ENCODE data around the gene CATSPER1. TPM values are rescaled to one million over a fixed set of nuclear protein-coding genes. Genes with fewer than 3 reads are reported as not detected.

The CATSPER1 gene
- 0.34 TPM in 1 of 2 replicates, not detected in the other for total RNA-seq

GRCh38 chr11:66026017-66026529 is at the start of gene CATSPER1:
TSS of gene CATSPER1 (minus strand) at chr11:66026479. CDS start at chr11:66026379, 100 bp downstream.
- DNase-seq = no peak

GRCh38 chr11:66075273-66075672 is 49.0 kb upstream of the CATSPER1 start:
- no peak for DNase-seq

- DNase-seq = no peak
Measured at GRCh38 chr11:66073669-66074068, 47.4 kb upstream of the CATSPER1 start.

GRCh38 chr11:66072518-66072917 is 46.2 kb upstream of the CATSPER1 start:
- DNase-seq = no peak

- DNase-seq = no peak
Measured at GRCh38 chr11:66072081-66072480, 45.8 kb upstream of the CATSPER1 start.

- DNase-seq = peak; percentile 14
Measured at GRCh38 chr11:66071381-66071801, 45.1 kb upstream of the CATSPER1 start.

- DNase-seq = peak; percentile 53
Measured at GRCh38 chr11:66070604-66071380, 44.5 kb upstream of the CATSPER1 start.

- peak; percentile 88 for DNase-seq
Measured at GRCh38 chr11:66069715-66070603, 43.7 kb upstream of the CATSPER1 start, which contains the start of gene PACS1. TSS of gene PACS1 (plus strand) at chr11:66070272. CDS start at chr11:66070487, 215 bp downstream.

GRCh38 chr11:66068923-66069714 is 42.8 kb upstream of the CATSPER1 start:
- peak; percentile 71 for DNase-seq

GRCh38 chr11:66068154-66068821 is 42.0 kb upstream of the CATSPER1 start:
- DNase-seq = peak; percentile 89

- DNase-seq = no peak
Measured at GRCh38 chr11:66067640-66068039, 41.4 kb upstream of the CATSPER1 start.

- DNase-seq = no peak
Measured at GRCh38 chr11:66066751-66067150, 40.5 kb upstream of the CATSPER1 start.

- no peak for DNase-seq
Measured at GRCh38 chr11:66064571-66064970, 38.3 kb upstream of the CATSPER1 start.

- DNase-seq = no peak
Measured at GRCh38 chr11:66063900-66064299, 37.6 kb upstream of the CATSPER1 start.

GRCh38 chr11:66062408-66062807 is 36.1 kb upstream of the CATSPER1 start:
- DNase-seq = no peak

- no peak for DNase-seq
Measured at GRCh38 chr11:66061268-66061667, 35.0 kb upstream of the CATSPER1 start.

- DNase-seq = no peak
Measured at GRCh38 chr11:66059966-66060680, 33.8 kb upstream of the CATSPER1 start.

- DNase-seq = no peak
Measured at GRCh38 chr11:66056501-66056900, 30.2 kb upstream of the CATSPER1 start.

- no peak for DNase-seq
Measured at GRCh38 chr11:66055021-66055420, 28.7 kb upstream of the CATSPER1 start.

GRCh38 chr11:66052664-66052982 is 26.3 kb upstream of the CATSPER1 start:
- DNase-seq = no peak

All from dermis blood vessel endothelial cell (primary cell).